ENCODE results near the gene FRAT1. TPM values are rescaled to one million over a fixed set of nuclear protein-coding genes. Genes with fewer than 3 reads are reported as not detected.

The FRAT1 gene
- polyA plus RNA-seq, 4 donors = 3.5 to 4.0 (median 3.7) TPM

- no peak for DNase-seq (ENCODE audit: low read depth in 4 of 4, low spot score in 3 of 4)
These were observed 10.9 kb upstream of the FRAT1 start for GRCh38 chr10:97307866-97308780.

- DNase-seq (ENCODE audit: low read depth in 4 of 4, low spot score in 3 of 4) = no peak
These were observed 7.9 kb upstream of the FRAT1 start for GRCh38 chr10:97311111-97311626.

GRCh38 chr10:97312897-97313296 lies 6.2 kb upstream of the FRAT1 start:
- DNase-seq (ENCODE audit: low read depth in 4 of 4, low spot score in 3 of 4) = no peak

GRCh38 chr10:97314671-97315070 lies 4.4 kb upstream of the FRAT1 start:
- no peak for DNase-seq (ENCODE audit: low read depth in 4 of 4, low spot score in 3 of 4)

- DNase-seq (ENCODE audit: low read depth in 4 of 4, low spot score in 3 of 4) = no peak
These were observed 804 bp downstream of the FRAT1 start for GRCh38 chr10:97319671-97320479.

GRCh38 chr10:97320480-97321031 lies 1.5 kb downstream of the FRAT1 start:
- no peak for DNase-seq (ENCODE audit: low read depth in 4 of 4, low spot score in 3 of 4)

- DNase-seq (ENCODE audit: low read depth in 4 of 4, low spot score in 3 of 4) = no peak
These were observed 2.1 kb downstream of the FRAT1 start for GRCh38 chr10:97321032-97321803.

- no peak for DNase-seq (ENCODE audit: low read depth in 4 of 4, low spot score in 3 of 4)
These were observed 2.7 kb downstream of the FRAT1 start for GRCh38 chr10:97321804-97322190.

- DNase-seq (ENCODE audit: low read depth in 4 of 4, low spot score in 3 of 4) = no peak
These were observed 4.4 kb downstream of the FRAT1 start for GRCh38 chr10:97323501-97323900.

- DNase-seq (ENCODE audit: low read depth in 4 of 4, low spot score in 3 of 4) = no peak
These were observed 6.7 kb downstream of the FRAT1 start for GRCh38 chr10:97325754-97326153.

GRCh38 chr10:97327348-97328294 lies 8.6 kb downstream of the FRAT1 start:
- no peak for DNase-seq (ENCODE audit: low read depth in 4 of 4, low spot score in 3 of 4)

- no peak for DNase-seq (ENCODE audit: low read depth in 4 of 4, low spot score in 3 of 4)
These were observed 9.8 kb downstream of the FRAT1 start for GRCh38 chr10:97328646-97329453.

- no peak for DNase-seq (ENCODE audit: low read depth in 4 of 4, low spot score in 3 of 4)
These were observed 10.7 kb downstream of the FRAT1 start for GRCh38 chr10:97329766-97330165.

GRCh38 chr10:97331153-97331703 lies 12.2 kb downstream of the FRAT1 start:
- no peak for DNase-seq (ENCODE audit: low read depth in 4 of 4, low spot score in 3 of 4)

GRCh38 chr10:97332591-97333350 lies 13.7 kb downstream of the FRAT1 start:
- DNase-seq (ENCODE audit: low read depth in 4 of 4, low spot score in 3 of 4) = no peak

- no peak for DNase-seq (ENCODE audit: low read depth in 4 of 4, low spot score in 3 of 4)
These were observed 14.2 kb downstream of the FRAT1 start for GRCh38 chr10:97333351-97333600.

- DNase-seq (ENCODE audit: low read depth in 4 of 4, low spot score in 3 of 4) = no peak
These were observed 14.7 kb downstream of the FRAT1 start for GRCh38 chr10:97333601-97334369.
